Duodenal mucosa (tissue), 2 donors: Measurements from ENCODE around the gene FAM174B.

Experiments
- H3K27ac ChIP-seq: one replicate; pipeline ENCODE4 v1.7.0; 2013; ENCODE audit warnings: low read depth, low read length
- H3K27me3 ChIP-seq, 2 donors: one replicate each; pipeline ENCODE4 v1.7.0; 2013; ENCODE audit warnings: low read length in 2 of 2, control low read depth in 1 of 2; ENCODE audit not compliant: insufficient read depth in 2 of 2, control insufficient read depth in 1 of 2
- H3K36me3 ChIP-seq, 2 donors: one replicate each; pipeline ENCODE4 v1.7.0; 2013; ENCODE audit warnings: low read length in 2 of 2, control low read depth in 1 of 2; ENCODE audit not compliant: insufficient read depth in 2 of 2, control insufficient read depth in 1 of 2
- H3K4me1 ChIP-seq, 2 donors: one replicate each; pipeline ENCODE4 v1.7.0; 2013; ENCODE audit warnings: low read length in 2 of 2, control low read depth in 1 of 2; ENCODE audit not compliant: insufficient read depth in 2 of 2, control insufficient read depth in 1 of 2
- H3K4me3 ChIP-seq, 2 donors: one replicate each; pipeline ENCODE4 v1.7.0; 2013; ENCODE audit warnings: low read length in 2 of 2, low read depth in 1 of 2
- H3K9ac ChIP-seq, 2 donors: one replicate each; pipeline ENCODE4 v1.7.0; 2013; ENCODE audit warnings: low read length in 2 of 2, low read depth in 1 of 2
- H3K9me3 ChIP-seq, 2 donors: one replicate each; pipeline ENCODE4 v1.7.0; 2013; ENCODE audit warnings: low read length in 2 of 2, control low read depth in 1 of 2; ENCODE audit not compliant: control insufficient read depth in 1 of 2

FAM174B gene

GRCh38 chr15:92576597-92577200, 78.9 kb downstream of the FAM174B start:
- Histone ChIP-seq H3K4me3 (no peak overlapping the region), H3K9ac (no peak overlapping the region), H3K27me3 (no peaks in the 10 kb centered on the region), H3K9me3 (no peaks in the 10 kb centered on the region), H3K4me1 (no peaks in the 10 kb centered on the region), H3K36me3 (no peaks in the 10 kb centered on the region), H3K27ac (no peak overlapping the region)

GRCh38 chr15:92574566-92574965, 81.0 kb downstream of the FAM174B start:
- no peaks in the 10 kb centered on the region for H3K4me1 ChIP-seq

GRCh38 chr15:92574161-92574560, 81.4 kb downstream of the FAM174B start:
- Histone ChIP-seq H3K9me3 (no peaks in the 10 kb centered on the region), H3K27ac (no peak overlapping the region), H3K4me1 (no peaks in the 10 kb centered on the region), H3K36me3 (no peaks in the 10 kb centered on the region), H3K4me3 (no peak overlapping the region), H3K9ac (no peak overlapping the region), H3K27me3 (no peaks in the 10 kb centered on the region)

More at GRCh38 chr15:92574566-92574965, 81.0 kb downstream of the FAM174B start:
- no peak overlapping the region for H3K9ac ChIP-seq
- no peaks in the 10 kb centered on the region for H3K9me3 ChIP-seq
- no peak overlapping the region for H3K27ac ChIP-seq
- no peaks in the 10 kb centered on the region for H3K27me3 ChIP-seq
- no peak overlapping the region for H3K4me3 ChIP-seq
- H3K36me3 ChIP-seq: no peaks in the 10 kb centered on the region

DNA sequence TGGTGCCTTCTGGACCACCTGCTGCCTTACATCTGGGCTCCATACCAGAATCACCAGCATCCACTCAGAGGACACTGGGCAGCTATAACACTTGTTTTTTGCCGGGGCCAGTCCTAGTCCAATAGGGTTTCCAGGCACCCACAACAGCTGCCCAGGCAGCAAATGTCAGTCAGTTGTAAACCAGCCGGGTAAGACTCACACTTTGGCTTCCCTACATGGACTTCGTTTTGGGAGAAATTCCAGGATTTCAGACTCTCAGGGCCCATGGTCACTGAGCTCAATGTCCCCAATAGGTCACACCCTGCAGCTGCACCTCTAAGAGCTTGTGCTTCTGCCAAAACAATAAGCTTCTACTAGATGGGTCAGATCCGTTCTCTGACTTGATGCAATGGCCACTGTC, 83.8 kb downstream of the FAM174B start:
- Histone ChIP-seq H3K9me3 (no peaks in the 10 kb centered on the region), H3K4me1 (no peaks in the 10 kb centered on the region), H3K27ac (no peak overlapping the region), H3K36me3 (no peaks in the 10 kb centered on the region), H3K9ac (no peak overlapping the region), H3K4me3 (no peak overlapping the region), H3K27me3 (no peaks in the 10 kb centered on the region)

DNA sequence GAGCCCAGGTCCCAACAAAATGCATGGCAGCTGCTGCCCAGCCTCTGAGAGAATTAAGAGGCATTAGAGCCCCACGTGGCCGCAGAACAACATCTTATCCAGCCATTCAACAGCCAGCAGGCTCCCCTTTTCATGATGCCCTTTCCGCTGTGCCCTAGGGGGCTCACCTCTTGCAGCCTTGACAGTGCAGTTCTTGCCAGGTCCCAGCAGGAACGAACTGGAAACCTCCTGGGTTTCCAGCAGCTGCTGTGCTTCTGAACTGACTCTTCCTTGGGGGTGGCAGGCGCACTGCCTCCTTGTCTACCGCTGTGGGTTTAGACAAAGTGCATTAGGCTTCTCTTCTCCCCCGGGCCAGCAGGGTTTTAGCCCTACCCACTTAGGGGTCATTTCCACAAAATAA, 85.2 kb downstream of the FAM174B start:
- Histone ChIP-seq H3K9me3 (no peaks in the 10 kb centered on the region), H3K9ac (no peak overlapping the region), H3K4me3 (no peak overlapping the region)

DNA sequence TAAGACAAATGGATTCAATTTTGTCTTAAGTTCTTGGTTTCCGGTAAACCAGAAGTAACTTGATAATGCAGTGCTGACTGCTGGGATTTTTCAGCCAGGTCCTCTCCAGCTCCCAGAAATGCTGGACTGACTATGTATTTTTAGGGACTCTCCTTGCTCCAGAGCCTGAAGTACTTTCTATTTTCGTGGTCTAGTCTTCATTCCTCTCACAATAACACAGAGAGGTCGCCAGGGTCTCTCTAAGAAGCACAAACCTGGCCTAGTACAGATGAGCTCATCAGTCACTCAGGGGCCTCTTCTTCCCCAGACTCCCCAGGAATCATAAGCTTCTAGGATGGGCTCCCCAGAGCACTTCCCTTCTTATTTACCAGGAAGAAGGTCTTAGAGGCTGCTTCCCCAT, 85.8 kb downstream of the FAM174B start:
- Histone ChIP-seq H3K4me3 (no peak overlapping the region), H3K27ac (no peak overlapping the region), H3K27me3 (no peaks in the 10 kb centered on the region), H3K9me3 (no peaks in the 10 kb centered on the region), H3K9ac (no peak overlapping the region), H3K36me3 (no peaks in the 10 kb centered on the region), H3K4me1 (no peaks in the 10 kb centered on the region)

More for the DNA sequence above, 85.2 kb downstream of the FAM174B start:
- Histone ChIP-seq H3K36me3 (no peaks in the 10 kb centered on the region), H3K27ac (no peak overlapping the region), H3K4me1 (no peaks in the 10 kb centered on the region), H3K27me3 (no peaks in the 10 kb centered on the region)
